ENCODE results near the gene MON1B. TPM values are rescaled to one million over a fixed set of nuclear protein-coding genes. Genes with fewer than 3 reads are reported as not detected.

Gene MON1B
- total and polyA plus RNA-seq, 2 of the 8 experiments (the other 6 are each of a cell fraction or from before 2014, with no cell fraction given): 20.0 to 45.9 TPM

DNA sequence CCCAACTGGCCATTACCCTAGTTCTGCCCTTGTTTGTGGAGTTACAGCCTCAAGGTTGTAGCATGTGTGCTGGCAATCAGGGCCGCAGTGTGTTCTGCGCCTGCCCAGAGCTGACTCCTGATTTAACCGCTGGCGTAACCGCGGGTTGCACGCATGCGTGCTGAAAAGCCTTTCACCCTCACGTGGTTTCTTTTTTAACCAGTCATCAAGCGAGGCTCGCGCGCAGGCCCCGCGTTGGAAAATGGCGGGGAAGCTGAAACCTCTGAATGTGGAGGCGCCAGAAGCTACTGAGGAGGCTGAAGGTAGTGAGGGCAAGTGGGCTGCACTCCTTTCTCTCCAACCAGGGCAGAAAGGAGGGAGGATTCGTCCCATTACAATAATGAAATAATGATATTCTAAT, 8.2 kb downstream of the MON1B start, which contains the start of gene SYCE1L (continued):
- TF ChIP-seq, protein P1, sequence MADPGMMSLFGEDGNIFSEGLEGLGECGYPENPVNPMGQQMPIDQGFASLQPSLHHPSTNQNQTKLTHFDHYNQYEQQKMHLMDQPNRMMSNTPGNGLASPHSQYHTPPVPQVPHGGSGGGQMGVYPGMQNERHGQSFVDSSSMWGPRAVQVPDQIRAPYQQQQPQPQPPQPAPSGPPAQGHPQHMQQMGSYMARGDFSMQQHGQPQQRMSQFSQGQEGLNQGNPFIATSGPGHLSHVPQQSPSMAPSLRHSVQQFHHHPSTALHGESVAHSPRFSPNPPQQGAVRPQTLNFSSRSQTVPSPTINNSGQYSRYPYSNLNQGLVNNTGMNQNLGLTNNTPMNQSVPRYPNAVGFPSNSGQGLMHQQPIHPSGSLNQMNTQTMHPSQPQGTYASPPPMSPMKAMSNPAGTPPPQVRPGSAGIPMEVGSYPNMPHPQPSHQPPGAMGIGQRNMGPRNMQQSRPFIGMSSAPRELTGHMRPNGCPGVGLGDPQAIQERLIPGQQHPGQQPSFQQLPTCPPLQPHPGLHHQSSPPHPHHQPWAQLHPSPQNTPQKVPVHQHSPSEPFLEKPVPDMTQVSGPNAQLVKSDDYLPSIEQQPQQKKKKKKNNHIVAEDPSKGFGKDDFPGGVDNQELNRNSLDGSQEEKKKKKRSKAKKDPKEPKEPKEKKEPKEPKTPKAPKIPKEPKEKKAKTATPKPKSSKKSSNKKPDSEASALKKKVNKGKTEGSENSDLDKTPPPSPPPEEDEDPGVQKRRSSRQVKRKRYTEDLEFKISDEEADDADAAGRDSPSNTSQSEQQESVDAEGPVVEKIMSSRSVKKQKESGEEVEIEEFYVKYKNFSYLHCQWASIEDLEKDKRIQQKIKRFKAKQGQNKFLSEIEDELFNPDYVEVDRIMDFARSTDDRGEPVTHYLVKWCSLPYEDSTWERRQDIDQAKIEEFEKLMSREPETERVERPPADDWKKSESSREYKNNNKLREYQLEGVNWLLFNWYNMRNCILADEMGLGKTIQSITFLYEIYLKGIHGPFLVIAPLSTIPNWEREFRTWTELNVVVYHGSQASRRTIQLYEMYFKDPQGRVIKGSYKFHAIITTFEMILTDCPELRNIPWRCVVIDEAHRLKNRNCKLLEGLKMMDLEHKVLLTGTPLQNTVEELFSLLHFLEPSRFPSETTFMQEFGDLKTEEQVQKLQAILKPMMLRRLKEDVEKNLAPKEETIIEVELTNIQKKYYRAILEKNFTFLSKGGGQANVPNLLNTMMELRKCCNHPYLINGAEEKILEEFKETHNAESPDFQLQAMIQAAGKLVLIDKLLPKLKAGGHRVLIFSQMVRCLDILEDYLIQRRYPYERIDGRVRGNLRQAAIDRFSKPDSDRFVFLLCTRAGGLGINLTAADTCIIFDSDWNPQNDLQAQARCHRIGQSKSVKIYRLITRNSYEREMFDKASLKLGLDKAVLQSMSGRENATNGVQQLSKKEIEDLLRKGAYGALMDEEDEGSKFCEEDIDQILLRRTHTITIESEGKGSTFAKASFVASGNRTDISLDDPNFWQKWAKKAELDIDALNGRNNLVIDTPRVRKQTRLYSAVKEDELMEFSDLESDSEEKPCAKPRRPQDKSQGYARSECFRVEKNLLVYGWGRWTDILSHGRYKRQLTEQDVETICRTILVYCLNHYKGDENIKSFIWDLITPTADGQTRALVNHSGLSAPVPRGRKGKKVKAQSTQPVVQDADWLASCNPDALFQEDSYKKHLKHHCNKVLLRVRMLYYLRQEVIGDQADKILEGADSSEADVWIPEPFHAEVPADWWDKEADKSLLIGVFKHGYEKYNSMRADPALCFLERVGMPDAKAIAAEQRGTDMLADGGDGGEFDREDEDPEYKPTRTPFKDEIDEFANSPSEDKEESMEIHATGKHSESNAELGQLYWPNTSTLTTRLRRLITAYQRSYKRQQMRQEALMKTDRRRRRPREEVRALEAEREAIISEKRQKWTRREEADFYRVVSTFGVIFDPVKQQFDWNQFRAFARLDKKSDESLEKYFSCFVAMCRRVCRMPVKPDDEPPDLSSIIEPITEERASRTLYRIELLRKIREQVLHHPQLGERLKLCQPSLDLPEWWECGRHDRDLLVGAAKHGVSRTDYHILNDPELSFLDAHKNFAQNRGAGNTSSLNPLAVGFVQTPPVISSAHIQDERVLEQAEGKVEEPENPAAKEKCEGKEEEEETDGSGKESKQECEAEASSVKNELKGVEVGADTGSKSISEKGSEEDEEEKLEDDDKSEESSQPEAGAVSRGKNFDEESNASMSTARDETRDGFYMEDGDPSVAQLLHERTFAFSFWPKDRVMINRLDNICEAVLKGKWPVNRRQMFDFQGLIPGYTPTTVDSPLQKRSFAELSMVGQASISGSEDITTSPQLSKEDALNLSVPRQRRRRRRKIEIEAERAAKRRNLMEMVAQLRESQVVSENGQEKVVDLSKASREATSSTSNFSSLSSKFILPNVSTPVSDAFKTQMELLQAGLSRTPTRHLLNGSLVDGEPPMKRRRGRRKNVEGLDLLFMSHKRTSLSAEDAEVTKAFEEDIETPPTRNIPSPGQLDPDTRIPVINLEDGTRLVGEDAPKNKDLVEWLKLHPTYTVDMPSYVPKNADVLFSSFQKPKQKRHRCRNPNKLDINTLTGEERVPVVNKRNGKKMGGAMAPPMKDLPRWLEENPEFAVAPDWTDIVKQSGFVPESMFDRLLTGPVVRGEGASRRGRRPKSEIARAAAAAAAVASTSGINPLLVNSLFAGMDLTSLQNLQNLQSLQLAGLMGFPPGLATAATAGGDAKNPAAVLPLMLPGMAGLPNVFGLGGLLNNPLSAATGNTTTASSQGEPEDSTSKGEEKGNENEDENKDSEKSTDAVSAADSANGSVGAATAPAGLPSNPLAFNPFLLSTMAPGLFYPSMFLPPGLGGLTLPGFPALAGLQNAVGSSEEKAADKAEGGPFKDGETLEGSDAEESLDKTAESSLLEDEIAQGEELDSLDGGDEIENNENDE (IDR thresholded peaks at IDR 0.05; ENCODE audit: insufficient replicate concordance, low read length): no peak
- no peak for TF ChIP-seq JUN (IDR thresholded peaks at IDR 0.05; ENCODE audit: low read depth, low read length)
- no peak for TF ChIP-seq RAD21 (IDR thresholded peaks at IDR 0.05 in 1 of 2, conservative IDR thresholded peaks at IDR 0.05 in 1 of 2; ENCODE audit: low read depth in 2 of 2, low read length in 2 of 2)
- no peak for TF ChIP-seq TBP (IDR thresholded peaks at IDR 0.05; ENCODE audit: low read depth, low read length)
- no peak for TF ChIP-seq POLR2AphosphoS5 (IDR thresholded peaks at IDR 0.05; ENCODE audit: low read depth, low read length)
- no peak for TF ChIP-seq TEAD4 (IDR thresholded peaks at IDR 0.05; ENCODE audit: low read depth, low read length)
- TF ChIP-seq, protein P2, sequence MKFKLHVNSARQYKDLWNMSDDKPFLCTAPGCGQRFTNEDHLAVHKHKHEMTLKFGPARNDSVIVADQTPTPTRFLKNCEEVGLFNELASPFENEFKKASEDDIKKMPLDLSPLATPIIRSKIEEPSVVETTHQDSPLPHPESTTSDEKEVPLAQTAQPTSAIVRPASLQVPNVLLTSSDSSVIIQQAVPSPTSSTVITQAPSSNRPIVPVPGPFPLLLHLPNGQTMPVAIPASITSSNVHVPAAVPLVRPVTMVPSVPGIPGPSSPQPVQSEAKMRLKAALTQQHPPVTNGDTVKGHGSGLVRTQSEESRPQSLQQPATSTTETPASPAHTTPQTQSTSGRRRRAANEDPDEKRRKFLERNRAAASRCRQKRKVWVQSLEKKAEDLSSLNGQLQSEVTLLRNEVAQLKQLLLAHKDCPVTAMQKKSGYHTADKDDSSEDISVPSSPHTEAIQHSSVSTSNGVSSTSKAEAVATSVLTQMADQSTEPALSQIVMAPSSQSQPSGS (IDR thresholded peaks at IDR 0.05; ENCODE audit: low read length): no peak
